OCI-LY1 (cell line): ENCODE results near the gene CHCHD1.
"Not testable (repeated sequence)": the region's sequence is repeated elsewhere in the genome, so short reads cannot be mapped to it uniquely, and the experiment has no call there.

Source experiments
- H2AFZ ChIP-seq: fragments of 200-600 bp; sonication (generic), shearing (Covaris generic); 2 replicates; pipeline ENCODE4 v1.6.0; 2014; ENCODE audit warnings: antibody characterized with exemption, mild to moderate bottlenecking, low read length
- H3F3A ChIP-seq: fragments of 200-600 bp; sonication (generic), shearing (Covaris generic); 2 replicates; pipeline ENCODE4 v1.6.0; 2014; ENCODE audit warnings: mild to moderate bottlenecking, antibody characterized with exemption, low read length, moderate library complexity; ENCODE audit not compliant: insufficient read depth
- H3K27ac ChIP-seq: fragments of 200-600 bp; sonication (generic); 2 replicates; pipeline ENCODE4 v1.5.1; 2014; ENCODE audit warnings: low read length, mixed run types, mild to moderate bottlenecking, low read depth; ENCODE audit not compliant: poor library complexity, severe bottlenecking
- H3K27me3 ChIP-seq: fragments of 200-600 bp; sonication (generic); 2 replicates; pipeline ENCODE4 v1.6.0; 2014; ENCODE audit warnings: antibody characterized with exemption, mild to moderate bottlenecking, low read length, moderate library complexity; ENCODE audit not compliant: insufficient read depth
- H3K36me3 ChIP-seq: fragments of 200-600 bp; sonication (generic); 2 replicates; pipeline ENCODE4 v1.6.1; 2014; ENCODE audit warnings: mild to moderate bottlenecking, antibody characterized with exemption, low read length, moderate library complexity, mixed read lengths; ENCODE audit not compliant: insufficient read depth
- H3K4me1 ChIP-seq: fragments of 200-600 bp; sonication (generic); 2 replicates; pipeline ENCODE4 v1.5.1; 2014; ENCODE audit warnings: mild to moderate bottlenecking, low read length, moderate library complexity; ENCODE audit not compliant: insufficient read depth, severe bottlenecking
- H3K4me2 ChIP-seq: fragments of 200-600 bp; sonication (generic), shearing (Covaris generic); 2 replicates; pipeline ENCODE4 v1.6.1; 2014; ENCODE audit warnings: low read length
- H3K4me3 ChIP-seq: fragments of 200-600 bp; sonication (generic); 2 replicates; pipeline ENCODE4 v1.5.1; 2014; ENCODE audit warnings: low read length, low read depth, mild to moderate bottlenecking, mixed read lengths; ENCODE audit not compliant: poor library complexity, severe bottlenecking
- H3K79me2 ChIP-seq: fragments of 200-600 bp; shearing (Covaris generic); 2 replicates; pipeline ENCODE4 v1.6.1; 2016; ENCODE audit warnings: mixed run types, low read length, mixed read lengths; ENCODE audit not compliant: insufficient read depth
- H3K9ac ChIP-seq: fragments of 200-600 bp; sonication (generic), shearing (Covaris generic); 2 replicates; pipeline ENCODE4 v1.6.1; 2014; ENCODE audit warnings: mild to moderate bottlenecking, low read length, mixed read lengths
- H3K9me2 ChIP-seq: fragments of 200-600 bp; sonication (generic), shearing (Covaris generic); 2 replicates; pipeline ENCODE4 v1.6.1; 2014; ENCODE audit warnings: low read depth, mild to moderate bottlenecking, low read length, mixed read lengths
- H3K9me3 ChIP-seq: fragments of 200-600 bp; shearing (Covaris generic); 2 replicates; pipeline ENCODE4 v1.6.1; 2014; ENCODE audit warnings: low read length, mixed read lengths
- H4K20me1 ChIP-seq: fragments of 200-600 bp; sonication (generic), shearing (Covaris generic); 2 replicates; pipeline ENCODE4 v1.6.0; 2016; ENCODE audit warnings: mild to moderate bottlenecking, low read length; ENCODE audit not compliant: insufficient read depth
- EZH2 ChIP-seq: fragments of 200-600 bp; sonication (generic), shearing (Covaris generic); IDR thresholded peaks from 2 replicates; pipeline ENCODE4 v1.8.0; 2017; ENCODE audit warnings: borderline replicate concordance, mixed run types, mild to moderate bottlenecking, antibody characterized with exemption, low read length, moderate library complexity, mixed read lengths
- TF ChIP-seq, protein P1 (sequence below): fragments of 200-600 bp; sonication (generic), shearing (Covaris generic); IDR thresholded peaks from 2 replicates; pipeline ENCODE4 v1.5.1; 2017; ENCODE audit warnings: mild to moderate bottlenecking, antibody characterized with exemption, low read length, moderate library complexity, mixed read lengths

Gene CHCHD1

DNA sequence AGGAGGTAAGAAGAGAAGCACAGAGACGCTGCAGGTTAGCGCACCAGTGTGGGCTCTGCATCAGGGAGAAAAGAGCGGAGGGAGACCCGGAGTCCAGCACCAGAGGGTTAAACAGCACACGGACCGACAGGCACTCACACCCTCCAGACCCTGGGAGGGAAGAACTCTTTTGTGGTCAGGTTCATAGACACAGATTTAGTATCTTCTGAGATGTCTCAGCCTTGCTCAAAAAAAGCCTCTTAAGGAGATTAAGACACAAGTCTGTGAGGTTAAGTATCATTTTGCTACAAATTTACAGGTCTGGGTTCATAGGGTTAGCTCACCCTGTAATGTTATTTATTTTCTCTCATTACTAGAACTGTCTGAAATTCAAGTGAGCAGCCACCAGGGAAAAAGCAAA is 46.3 kb downstream of the CHCHD1 start:
- no peaks in the 10 kb centered on the region for H3K27me3 ChIP-seq
- H3K9ac ChIP-seq, result no peak overlapping the region
- no peak overlapping the region for H2AFZ ChIP-seq
- no peak overlapping the region for H3K27ac ChIP-seq
- H4K20me1 ChIP-seq, result no peaks in the 10 kb centered on the region
- no peak overlapping the region for H3K4me3 ChIP-seq
- H3K9me2 ChIP-seq, result no peaks in the 10 kb centered on the region
- peaks cover 18% of the 10 kb centered on the region for H3K36me3 ChIP-seq
- no peaks in the 10 kb centered on the region for H3F3A ChIP-seq
- H3K4me2 ChIP-seq, result no peak overlapping the region
- H3K79me2 ChIP-seq, result no peaks in the 10 kb centered on the region
- TF ChIP-seq, protein P1, sequence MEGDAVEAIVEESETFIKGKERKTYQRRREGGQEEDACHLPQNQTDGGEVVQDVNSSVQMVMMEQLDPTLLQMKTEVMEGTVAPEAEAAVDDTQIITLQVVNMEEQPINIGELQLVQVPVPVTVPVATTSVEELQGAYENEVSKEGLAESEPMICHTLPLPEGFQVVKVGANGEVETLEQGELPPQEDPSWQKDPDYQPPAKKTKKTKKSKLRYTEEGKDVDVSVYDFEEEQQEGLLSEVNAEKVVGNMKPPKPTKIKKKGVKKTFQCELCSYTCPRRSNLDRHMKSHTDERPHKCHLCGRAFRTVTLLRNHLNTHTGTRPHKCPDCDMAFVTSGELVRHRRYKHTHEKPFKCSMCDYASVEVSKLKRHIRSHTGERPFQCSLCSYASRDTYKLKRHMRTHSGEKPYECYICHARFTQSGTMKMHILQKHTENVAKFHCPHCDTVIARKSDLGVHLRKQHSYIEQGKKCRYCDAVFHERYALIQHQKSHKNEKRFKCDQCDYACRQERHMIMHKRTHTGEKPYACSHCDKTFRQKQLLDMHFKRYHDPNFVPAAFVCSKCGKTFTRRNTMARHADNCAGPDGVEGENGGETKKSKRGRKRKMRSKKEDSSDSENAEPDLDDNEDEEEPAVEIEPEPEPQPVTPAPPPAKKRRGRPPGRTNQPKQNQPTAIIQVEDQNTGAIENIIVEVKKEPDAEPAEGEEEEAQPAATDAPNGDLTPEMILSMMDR, result no peak
- no peak for TF ChIP-seq EZH2
- no peaks in the 10 kb centered on the region for H3K4me1 ChIP-seq
- no peaks in the 10 kb centered on the region for H3K9me3 ChIP-seq

GRCh38 chr10:73829090-73829489 is 47.2 kb downstream of the CHCHD1 start:
- H3K9me3 ChIP-seq, H2AFZ ChIP-seq, H3F3A ChIP-seq, H4K20me1 ChIP-seq, H3K79me2 ChIP-seq, H3K4me1 ChIP-seq, H3K9me2 ChIP-seq, H3K4me3 ChIP-seq, H3K27me3 ChIP-seq, H3K27ac ChIP-seq, H3K9ac ChIP-seq, H3K4me2 ChIP-seq: not testable (repeated sequence)
- peaks cover 11% of the 10 kb centered on the region for H3K36me3 ChIP-seq
